B cell (primary cell): ENCODE measurements around the gene SLC25A25.

ENCODE experiments used
- CTCF ChIP-seq: fragments of 200-600 bp; IDR thresholded peaks from one replicate; pipeline ENCODE4 v1.8.0; 2022; ENCODE audit warnings: antibody characterized with exemption, mild to moderate bottlenecking
- EZH2 ChIP-seq: IDR thresholded peaks from 2 replicates; pipeline ENCODE4 v1.6.1; 2012; ENCODE audit warnings: borderline replicate concordance, low read depth, mild to moderate bottlenecking, moderate library complexity, low read length; ENCODE audit not compliant: insufficient read depth, poor library complexity, severe bottlenecking

- TF ChIP-seq CTCF (no peak), EZH2 (no peak)
Observed at GRCh38 chr9:128123451-128124080, 55.5 kb downstream of the SLC25A25 start.
